ENCODE results near the gene PHPT1. TPM values are rescaled to one million over a fixed set of nuclear protein-coding genes. Genes with fewer than 3 reads are reported as not detected.
A peak's percentile ranks its signal among the peaks of the same experiment; 100 is the strongest.
"Not testable (repeated sequence)": the region's sequence is repeated elsewhere in the genome, so short reads cannot be mapped to it uniquely, and the experiment has no call there.

The PHPT1 gene
- total RNA-seq, 6 experiments from 2014 or later = 30.5 to 66.6 (median 49.3) TPM

DNA sequence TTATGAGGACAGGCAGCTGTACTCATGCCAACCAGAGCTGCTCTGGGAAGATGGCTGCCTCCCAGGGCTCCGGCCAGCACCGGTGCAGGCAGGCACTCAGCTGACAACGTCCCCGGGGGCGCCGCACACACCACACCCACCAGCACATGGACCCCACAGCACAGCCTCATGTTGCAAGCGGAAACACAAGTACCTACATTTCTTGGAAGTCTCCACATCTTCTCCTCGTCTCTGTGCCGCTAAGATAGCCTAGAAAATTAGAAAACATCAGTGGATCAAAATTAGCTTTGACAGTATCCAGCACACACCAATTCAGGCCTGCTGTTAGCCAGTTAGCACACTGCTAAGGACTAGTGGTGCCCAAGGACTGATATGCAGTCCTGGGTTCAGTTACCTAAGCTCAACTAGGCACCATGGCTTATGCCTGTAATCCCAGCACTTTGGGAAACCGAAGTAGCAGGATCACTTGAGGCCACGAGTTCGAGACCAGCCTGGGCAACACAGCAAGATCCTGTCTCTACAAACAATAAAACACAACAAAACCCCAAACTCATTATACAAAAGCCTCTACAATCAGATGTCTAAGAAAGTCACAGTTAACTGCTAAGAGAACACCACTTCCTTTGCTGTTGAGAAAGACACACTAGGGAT, 14.5 kb downstream of the PHPT1 start:
- Histone ChIP-seq H3K4me3 (no peak overlapping the region), H3K27ac (peak overlapping the region in 1 of 3 donors; percentile 49), H3K27me3 (no peaks in the 10 kb centered on the region), H3K9me3 (no peaks in the 10 kb centered on the region), H3K36me3 (peaks cover 3 to 28% (median 15%) of the 10 kb centered on the region in 4 donors), H3K4me1 (peaks cover 0 to 44% (median 23%) of the 10 kb centered on the region in 4 donors)
- no peak for TF ChIP-seq POLR2A (IDR thresholded peaks at IDR 0.05)
- TF ChIP-seq, protein P1, sequence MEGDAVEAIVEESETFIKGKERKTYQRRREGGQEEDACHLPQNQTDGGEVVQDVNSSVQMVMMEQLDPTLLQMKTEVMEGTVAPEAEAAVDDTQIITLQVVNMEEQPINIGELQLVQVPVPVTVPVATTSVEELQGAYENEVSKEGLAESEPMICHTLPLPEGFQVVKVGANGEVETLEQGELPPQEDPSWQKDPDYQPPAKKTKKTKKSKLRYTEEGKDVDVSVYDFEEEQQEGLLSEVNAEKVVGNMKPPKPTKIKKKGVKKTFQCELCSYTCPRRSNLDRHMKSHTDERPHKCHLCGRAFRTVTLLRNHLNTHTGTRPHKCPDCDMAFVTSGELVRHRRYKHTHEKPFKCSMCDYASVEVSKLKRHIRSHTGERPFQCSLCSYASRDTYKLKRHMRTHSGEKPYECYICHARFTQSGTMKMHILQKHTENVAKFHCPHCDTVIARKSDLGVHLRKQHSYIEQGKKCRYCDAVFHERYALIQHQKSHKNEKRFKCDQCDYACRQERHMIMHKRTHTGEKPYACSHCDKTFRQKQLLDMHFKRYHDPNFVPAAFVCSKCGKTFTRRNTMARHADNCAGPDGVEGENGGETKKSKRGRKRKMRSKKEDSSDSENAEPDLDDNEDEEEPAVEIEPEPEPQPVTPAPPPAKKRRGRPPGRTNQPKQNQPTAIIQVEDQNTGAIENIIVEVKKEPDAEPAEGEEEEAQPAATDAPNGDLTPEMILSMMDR (IDR thresholded peaks at IDR 0.05) = no peak
- 56% methylated on average over 9 of the region's 12 CpGs for WGBS (ENCODE audit: insufficient coverage, low coverage, low lambda C conversion rate, missing lambda C conversion rate)
- DNase-seq = peak in 2 of 3 donors; percentile 18 to 52
- intact Hi-C loops (cut with DNase I) = no loop called here
- no peak for ATAC-seq

DNA sequence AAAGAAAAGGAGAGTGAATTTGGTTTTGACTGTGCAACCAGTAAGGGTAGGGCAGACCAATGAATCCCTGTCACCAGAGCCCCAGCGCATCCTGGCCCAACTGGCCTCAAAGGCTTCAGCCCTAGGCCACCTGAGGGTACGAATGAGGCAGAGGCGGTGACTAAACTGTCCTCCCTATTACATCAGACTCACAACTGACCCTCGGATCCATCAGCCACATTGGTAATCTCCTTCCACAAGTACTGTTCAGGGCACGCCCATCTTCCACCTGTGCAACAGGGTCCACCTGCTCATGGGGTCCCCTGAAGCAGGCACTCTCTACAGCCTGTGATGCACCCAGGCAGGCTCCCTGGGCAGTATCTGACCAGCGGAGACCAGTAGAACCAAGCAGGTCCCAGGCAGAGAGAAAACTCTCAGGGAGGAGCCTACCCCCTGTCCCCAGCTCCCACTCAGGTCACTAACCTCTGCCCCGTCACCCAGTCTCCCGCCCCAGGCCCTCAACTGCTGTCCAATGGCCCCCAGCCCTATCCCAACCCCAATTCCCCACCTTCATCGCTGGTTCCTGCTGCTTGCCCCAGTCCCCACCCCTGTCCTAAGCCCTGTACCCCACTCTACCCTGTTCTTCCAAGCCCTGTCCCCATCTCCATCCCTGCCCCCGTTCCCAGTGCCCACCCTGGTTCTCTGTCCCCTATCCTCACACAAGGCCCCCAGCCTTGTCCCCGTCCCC, 16.0 kb downstream of the PHPT1 start:
- ATAC-seq (peak in 2 of 4 donors; percentile 4 to 13), DNase-seq (peak in 2 of 3 donors; percentile 22 to 49)
- peak overlapping the region in 1 of 3 donors; percentile 21 for H3K27ac ChIP-seq
- peak overlapping the region; percentile 65 to 89 (median 69) for H3K4me3 ChIP-seq
- H3K4me1 ChIP-seq = peaks cover 0 to 30% (median 16%) of the 10 kb centered on the region in 4 donors
- TF ChIP-seq POLR2A (IDR thresholded peaks at IDR 0.05) = no peak
- TF ChIP-seq, protein P1 (IDR thresholded peaks at IDR 0.05) = no peak
- intact Hi-C loops (cut with DNase I) = no loop called here
- H3K27me3 ChIP-seq = no peaks in the 10 kb centered on the region
- WGBS (ENCODE audit: insufficient coverage, low coverage, low lambda C conversion rate, missing lambda C conversion rate) = 8% methylated on average over 5 of the region's 11 CpGs
- H3K9me3 ChIP-seq = no peaks in the 10 kb centered on the region
- H3K36me3 ChIP-seq = peaks cover 3 to 28% (median 15%) of the 10 kb centered on the region in 4 donors

DNA sequence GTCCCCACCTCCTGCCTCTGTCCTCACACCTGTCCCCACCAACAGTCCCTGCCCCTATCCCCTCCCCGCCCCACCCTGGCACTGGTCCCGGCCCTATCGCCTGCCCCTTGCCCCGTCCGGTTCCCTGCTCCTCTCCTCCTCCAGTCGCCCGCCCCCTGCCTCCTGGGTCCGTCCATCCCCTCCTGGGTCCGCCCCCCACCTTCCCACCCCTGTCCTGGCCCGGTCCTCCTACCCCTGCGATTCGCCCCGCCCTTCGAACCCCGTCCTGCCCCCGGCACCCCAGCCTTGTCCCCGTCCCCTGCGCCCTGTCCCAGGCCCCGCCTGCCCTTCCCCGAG, 16.5 kb downstream of the PHPT1 start:
- Histone ChIP-seq H3K4me3 (peak overlapping the region; percentile 65 to 89 (median 69)), H3K27ac (peak overlapping the region; percentile 66 to 81 (median 71)), H3K9me3 (no peaks in the 10 kb centered on the region), H3K4me1 (peaks cover 0 to 30% (median 15%) of the 10 kb centered on the region in 4 donors), H3K36me3 (peaks cover 3 to 28% (median 15%) of the 10 kb centered on the region in 4 donors), H3K27me3 (no peaks in the 10 kb centered on the region)
- intact Hi-C loops (cut with DNase I) = no loop called here
- WGBS (ENCODE audit: insufficient coverage, low coverage, low lambda C conversion rate, missing lambda C conversion rate) = 2% methylated on average over 19 of the region's 20 CpGs
- DNase-seq = peak; percentile 71 to 85 (median 79)
- TF ChIP-seq, protein P1 (IDR thresholded peaks at IDR 0.05) = no peak
- TF ChIP-seq POLR2A (IDR thresholded peaks at IDR 0.05) = no peak
- ATAC-seq = peak; percentile 38 to 64 (median 43)

DNA sequence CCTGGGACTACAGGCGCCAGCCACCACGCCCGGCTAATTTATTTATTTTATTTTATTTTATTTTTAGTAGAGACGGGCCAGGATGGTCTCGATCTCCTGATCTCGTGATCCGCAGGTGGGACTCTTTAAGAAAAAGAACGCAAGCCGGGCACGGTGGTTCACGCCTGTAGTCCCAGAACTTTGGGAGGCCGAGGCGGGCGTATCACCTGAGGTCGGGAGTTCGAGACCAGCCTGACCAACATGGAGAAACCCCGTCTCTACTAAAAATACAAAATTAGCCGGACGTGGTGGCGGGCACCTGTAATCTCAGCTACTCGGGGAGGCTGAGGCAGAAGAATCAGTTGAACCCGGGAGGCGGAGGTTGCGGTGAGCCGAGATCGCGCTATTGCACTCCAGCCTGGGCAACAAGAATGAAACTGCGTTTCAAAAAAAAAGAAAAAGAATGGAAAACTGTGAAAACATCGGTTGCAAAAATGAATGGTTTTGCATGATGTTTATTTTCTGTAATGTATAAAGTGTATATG, 17.8 kb downstream of the PHPT1 start:
- peaks cover 0 to 19% (median 10%) of the 10 kb centered on the region in 4 donors for H3K36me3 ChIP-seq
- peak overlapping the region in 1 of 3 donors; percentile 71 for H3K27ac ChIP-seq
- H3K9me3 ChIP-seq; intact Hi-C loops (cut with DNase I); H3K27me3 ChIP-seq; ATAC-seq; DNase-seq: not testable (repeated sequence)
- 76% methylated on average over 25 of the region's 29 CpGs for WGBS (ENCODE audit: insufficient coverage, low coverage, low lambda C conversion rate, missing lambda C conversion rate)
- peaks cover 0 to 30% (median 15%) of the 10 kb centered on the region in 4 donors for H3K4me1 ChIP-seq
- H3K4me3 ChIP-seq = peak overlapping the region; percentile 65 to 89 (median 69)

Measured in right lobe of liver (tissue), 6 donors.